ENCODE measurements around the gene RDH12. TPM values are rescaled to one million over a fixed set of nuclear protein-coding genes. Genes with fewer than 3 reads are reported as not detected.

RDH12 gene
- total and polyA plus RNA-seq, 5 donors, result not detected

DNA sequence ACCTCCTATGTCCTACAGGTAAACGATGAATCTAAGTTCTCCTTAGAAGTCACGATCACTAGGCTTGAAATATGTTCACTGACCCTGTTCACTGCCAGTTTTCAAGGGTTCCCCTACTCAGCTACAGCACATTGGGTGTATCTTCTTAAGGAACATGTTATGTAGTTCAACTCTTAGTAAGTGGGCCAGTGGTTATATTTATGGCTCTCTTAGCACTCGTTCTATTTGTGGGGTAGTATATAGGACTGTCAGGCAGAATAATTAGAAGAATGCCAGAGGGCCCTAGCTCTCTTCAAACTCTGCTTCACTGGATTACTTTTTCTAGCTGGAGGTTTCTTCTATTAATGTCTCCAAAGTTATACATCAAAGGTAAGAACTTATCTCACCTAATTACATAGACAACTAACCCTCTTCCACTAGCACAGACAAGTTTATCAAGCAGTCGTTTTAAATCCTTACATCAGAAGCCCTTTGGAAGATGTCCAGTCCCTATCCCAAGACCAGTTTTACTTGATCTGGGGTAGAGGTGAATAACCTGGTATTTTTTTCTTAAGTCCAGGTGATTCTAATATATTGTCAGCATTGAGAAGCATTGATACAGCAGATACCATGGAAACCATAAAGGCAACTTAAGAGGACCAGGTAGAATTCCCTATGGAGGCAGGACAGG lies 75.1 kb downstream of the RDH12 start:
- no peaks in the 10 kb centered on the region for H3K27me3 ChIP-seq (ENCODE audit: control insufficient read depth, insufficient read depth)
- 82% methylated on average over 4 of the region's 4 CpGs for WGBS
- H3K4me3 ChIP-seq (ENCODE audit: low read length), result no peak overlapping the region
- H3K9me3 ChIP-seq (ENCODE audit: control insufficient read depth, low read length), result no peaks in the 10 kb centered on the region
- ATAC-seq (no peak), DNase-seq (no peak)
- H3K27ac ChIP-seq (ENCODE audit: low read length), result no peak overlapping the region
- intact Hi-C loops (cut with DNase I), result no loop called here
- H3K4me1 ChIP-seq (ENCODE audit: control insufficient read depth, insufficient read depth, low read length), result no peaks in the 10 kb centered on the region

DNA sequence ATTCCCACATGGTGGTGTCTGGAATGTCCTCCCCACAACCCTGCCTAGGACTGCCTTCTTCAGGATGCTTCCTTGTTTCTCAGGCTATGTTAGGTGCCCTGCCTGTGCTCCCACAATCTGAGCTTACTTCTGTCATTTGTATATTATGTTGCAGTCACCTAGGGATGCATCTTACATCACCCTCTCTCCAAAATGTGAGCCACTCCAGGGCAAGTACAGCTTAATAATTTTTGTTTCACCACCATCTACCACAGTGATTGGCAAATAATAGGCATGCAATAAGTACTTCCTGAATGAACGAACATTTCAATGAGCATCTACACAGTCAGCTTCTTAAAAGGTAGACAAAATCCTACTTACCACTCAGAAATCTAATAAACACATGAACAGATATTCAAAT lies 77.1 kb downstream of the RDH12 start:
- DNase-seq, result no peak
- intact Hi-C loops (cut with DNase I), result no loop called here
- Histone ChIP-seq H3K4me1 (ENCODE audit: control insufficient read depth, insufficient read depth, low read length) (no peaks in the 10 kb centered on the region), H3K4me3 (ENCODE audit: low read length) (no peak overlapping the region), H3K27ac (ENCODE audit: low read length) (no peak overlapping the region), H3K27me3 (ENCODE audit: control insufficient read depth, insufficient read depth) (no peaks in the 10 kb centered on the region), H3K9me3 (ENCODE audit: control insufficient read depth, low read length) (no peaks in the 10 kb centered on the region)
- no peak for ATAC-seq
- 82% methylated on average over 1 of the region's 1 CpG for WGBS

DNA sequence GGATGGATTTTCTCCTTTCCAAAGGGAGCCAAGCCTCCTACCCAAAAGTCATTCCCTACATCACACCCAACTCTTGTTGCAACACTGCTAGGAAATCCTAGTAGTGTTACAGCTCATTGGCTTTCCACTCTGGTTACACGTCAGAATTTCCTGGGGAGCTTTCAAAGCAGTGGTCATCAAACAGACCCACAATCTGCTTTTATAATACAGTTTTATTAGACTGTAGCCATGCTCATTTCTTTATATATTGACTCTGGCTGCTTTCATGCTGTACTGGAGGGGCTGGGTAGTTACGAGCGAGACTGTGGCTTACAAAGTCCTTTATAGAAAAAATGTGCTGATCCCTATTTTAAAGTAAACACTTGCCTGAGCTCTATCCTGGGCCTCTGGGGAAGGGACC lies 80.4 kb downstream of the RDH12 start:
- DNase-seq (no peak), ATAC-seq (no peak)
- Histone ChIP-seq H3K9me3 (ENCODE audit: control insufficient read depth, low read length) (no peaks in the 10 kb centered on the region), H3K27ac (ENCODE audit: low read length) (no peak overlapping the region), H3K27me3 (ENCODE audit: control insufficient read depth, insufficient read depth) (no peaks in the 10 kb centered on the region), H3K4me3 (ENCODE audit: low read length) (no peak overlapping the region), H3K4me1 (ENCODE audit: control insufficient read depth, insufficient read depth, low read length) (no peaks in the 10 kb centered on the region)
- WGBS, result 87% methylated on average over 3 of the region's 3 CpGs
- intact Hi-C loops (cut with DNase I), result no loop called here

Other genes with a start within 250 kb of the RDH12 start
- 10 to 100 TPM in 1 of 4 donors, 1 to 10 TPM in 3; 1.3 to 11.8 (median 6.6) TPM for gene TMEM229B, start 213.2 kb upstream of the RDH12 start, total RNA-seq
- 3.6 TPM for gene TMEM229B, start 213.2 kb upstream of the RDH12 start, polyA plus RNA-seq
- gene PLEKHH1, start 168.6 kb upstream of the RDH12 start, total RNA-seq, result 1 to 10 TPM; 2.5 to 6.5 (median 4.2) TPM
- 4.0 TPM for gene PLEKHH1, start 168.6 kb upstream of the RDH12 start, polyA plus RNA-seq
- gene PIGH, start 101.6 kb upstream of the RDH12 start, total RNA-seq, result 10 to 100 TPM; 13.1 to 15.4 (median 13.9) TPM
- 13.1 TPM for gene PIGH, start 101.6 kb upstream of the RDH12 start, polyA plus RNA-seq
- gene ARG2, start 82.0 kb upstream of the RDH12 start, total RNA-seq, result under 1 TPM; 0.25 to 0.68 (median 0.51) TPM
- 0.93 TPM for gene ARG2, start 82.0 kb upstream of the RDH12 start, polyA plus RNA-seq
- gene VTI1B, start 27.3 kb upstream of the RDH12 start, total RNA-seq, result 100 to 1,000 TPM; 132 to 155 (median 141) TPM
- gene VTI1B, start 27.3 kb upstream of the RDH12 start, polyA plus RNA-seq, result 117 TPM
- 10 to 100 TPM; 17.5 to 21.5 (median 19.8) TPM for gene RDH11, start 6.1 kb upstream of the RDH12 start, total RNA-seq
- gene RDH11, start 6.1 kb upstream of the RDH12 start, polyA plus RNA-seq, result 18.1 TPM
- gene ZFYVE26, start 114.7 kb downstream of the RDH12 start, total RNA-seq, result 10 to 100 TPM; 13.3 to 17.0 (median 14.6) TPM
- gene ZFYVE26, start 114.7 kb downstream of the RDH12 start, polyA plus RNA-seq, result 5.2 TPM
- gene RAD51B, start 117.9 kb downstream of the RDH12 start, total RNA-seq, result 1 to 10 TPM; 3.3 to 5.3 (median 4.1) TPM
- 0.88 TPM for gene RAD51B, start 117.9 kb downstream of the RDH12 start, polyA plus RNA-seq

All from right cardiac atrium (tissue), 5 donors.